Osteocyte (in vitro differentiated cells): Measurements from ENCODE around the gene GADL1. TPM values are rescaled to one million over a fixed set of nuclear protein-coding genes. Genes with fewer than 3 reads are reported as not detected.

Experiments used
- DNase-seq: peaks from one replicate; pipeline ENCODE4 v3.0.0; 2021; ENCODE audit warnings: mixed read lengths; ENCODE audit not compliant: unreplicated experiment; ENCODE audit errors: extremely low spot score
- H3K27ac Mint-ChIP-seq: one replicate; pipeline ENCODE4 v1.8.0; 2021; ENCODE audit warnings: mild to moderate bottlenecking, mixed read lengths; ENCODE audit not compliant: unreplicated experiment
- H3K27me3 Mint-ChIP-seq: one replicate; pipeline ENCODE4 v1.8.0; 2021; ENCODE audit warnings: mixed read lengths; ENCODE audit not compliant: unreplicated experiment
- H3K36me3 Mint-ChIP-seq: one replicate; pipeline ENCODE4 v1.8.0; 2021; ENCODE audit warnings: mixed read lengths; ENCODE audit not compliant: unreplicated experiment
- H3K4me1 Mint-ChIP-seq: one replicate; pipeline ENCODE4 v1.8.0; 2021; ENCODE audit warnings: mixed read lengths; ENCODE audit not compliant: unreplicated experiment
- H3K4me3 Mint-ChIP-seq: one replicate; pipeline ENCODE4 v1.8.0; 2021; ENCODE audit warnings: mild to moderate bottlenecking, moderate library complexity, mixed read lengths; ENCODE audit not compliant: unreplicated experiment
- H3K9me3 Mint-ChIP-seq: one replicate; pipeline ENCODE4 v1.8.0; 2021; ENCODE audit warnings: mixed read lengths; ENCODE audit not compliant: unreplicated experiment
- CTCF ChIP-seq: fragments of 200-600 bp; sonication (generic); IDR thresholded peaks from 2 replicates; pipeline ENCODE4 v1.5.0; 2021; ENCODE audit warnings: antibody characterized with exemption, mild to moderate bottlenecking, moderate library complexity
- total RNA-seq: library from RNA; stranded (reverse); gene quantifications from 2 replicates; pipeline ENCODE4 v1.2.1, GENCODE V29; 2021

Gene GADL1
- total RNA-seq, 1 donor from 2014 or later = not detected

- DNase-seq = no peak
- TF ChIP-seq CTCF = peak; percentile 69
- H3K4me1 Mint-ChIP-seq = peaks cover 12% of the 10 kb centered on the region
- H3K27me3 Mint-ChIP-seq = no peaks in the 10 kb centered on the region
- no peaks in the 10 kb centered on the region for H3K36me3 Mint-ChIP-seq
- H3K9me3 Mint-ChIP-seq = no peaks in the 10 kb centered on the region
- H3K27ac Mint-ChIP-seq = no peak overlapping the region
- H3K4me3 Mint-ChIP-seq = no peak overlapping the region
Observed at GRCh38 chr3:30747771-30748281, 146.6 kb downstream of the GADL1 start.

GRCh38 chr3:30743641-30744317 lies 150.7 kb downstream of the GADL1 start:
- DNase-seq = no peak
- no peaks in the 10 kb centered on the region for H3K27me3 Mint-ChIP-seq
- no peak overlapping the region for H3K4me3 Mint-ChIP-seq
- peaks cover 6% of the 10 kb centered on the region for H3K4me1 Mint-ChIP-seq
- H3K9me3 Mint-ChIP-seq = no peaks in the 10 kb centered on the region
- no peak for TF ChIP-seq CTCF
- no peaks in the 10 kb centered on the region for H3K36me3 Mint-ChIP-seq
- H3K27ac Mint-ChIP-seq = no peak overlapping the region

GRCh38 chr3:30742796-30743619 lies 151.5 kb downstream of the GADL1 start:
- H3K36me3 Mint-ChIP-seq = no peaks in the 10 kb centered on the region
- H3K9me3 Mint-ChIP-seq = no peaks in the 10 kb centered on the region
- H3K27ac Mint-ChIP-seq = no peak overlapping the region
- DNase-seq = no peak
- TF ChIP-seq CTCF = no peak
- no peak overlapping the region for H3K4me3 Mint-ChIP-seq
- no peaks in the 10 kb centered on the region for H3K27me3 Mint-ChIP-seq
- H3K4me1 Mint-ChIP-seq = peaks cover 6% of the 10 kb centered on the region

GRCh38 chr3:30741889-30742288 lies 152.6 kb downstream of the GADL1 start:
- H3K4me1 Mint-ChIP-seq = peaks cover 5% of the 10 kb centered on the region
- H3K4me3 Mint-ChIP-seq = no peak overlapping the region
- no peak overlapping the region for H3K27ac Mint-ChIP-seq

More at GRCh38 chr3:30741889-30742288, 152.6 kb downstream of the GADL1 start:
- no peak for DNase-seq
- Mint-ChIP-seq H3K9me3 (no peaks in the 10 kb centered on the region), H3K27me3 (no peaks in the 10 kb centered on the region), H3K36me3 (no peaks in the 10 kb centered on the region)
- TF ChIP-seq CTCF = no peak
